Mammary epithelial cell (primary cell): ENCODE data around the gene ERC1.

Experiments used
- CTCF ChIP-seq, 2 donors: IDR thresholded peaks in 1 of 2; conservative IDR thresholded peaks in 1 of 2; 2 replicates each; pipeline ENCODE4 v1.5.1; 2011 to 2012; ENCODE audit warnings: inconsistent platforms in 2 of 2, low read length in 2 of 2, mild to moderate bottlenecking in 2 of 2, control low read depth in 1 of 2, low read depth in 1 of 2; ENCODE audit not compliant: insufficient read depth in 1 of 2; ENCODE audit errors: extremely low read depth in 1 of 2
- EZH2 ChIP-seq: IDR thresholded peaks from 2 replicates; pipeline ENCODE4 v1.6.1; 2012; ENCODE audit warnings: low read length, inconsistent platforms, borderline replicate concordance

GRCh38 chr12:1167784-1168183, 176.8 kb downstream of the ERC1 start:
- TF ChIP-seq CTCF (conservative IDR thresholded peaks at IDR 0.05 in 1 of 2, IDR thresholded peaks at IDR 0.05 in 1 of 2; ENCODE audit: extremely low read depth in 1 of 2, insufficient read depth in 1 of 2, low read depth in 1 of 2, low read length in 2 of 2) (no peak), EZH2 (no peak)
